ENCODE data around the gene HBD.

HBD gene

GRCh38 chr11:5231111-5231510 is 3.2 kb downstream of the HBD start:
- no peak for DNase-seq

GRCh38 chr11:5230266-5230665 is 4.0 kb downstream of the HBD start:
- no peak for DNase-seq

DNA sequence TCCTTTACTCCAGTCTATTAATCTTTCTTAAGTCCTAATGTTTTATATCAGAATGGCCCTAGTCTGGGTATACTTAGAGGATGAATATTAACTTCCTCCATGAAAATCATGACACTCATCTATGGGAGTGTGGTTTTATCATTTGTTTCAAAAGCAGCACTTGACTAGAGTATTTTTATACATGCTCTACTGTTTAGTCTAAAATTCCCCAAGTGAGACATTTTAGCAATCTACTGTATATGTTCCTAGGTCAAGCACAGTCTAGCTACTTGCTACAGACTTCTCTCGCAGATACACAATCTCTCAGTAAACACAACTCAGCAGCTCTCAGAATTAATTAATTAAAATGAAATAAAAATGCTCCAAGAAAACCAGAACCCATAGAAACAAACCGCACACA is 4.5 kb downstream of the HBD start:
- no peak for DNase-seq

DNA sequence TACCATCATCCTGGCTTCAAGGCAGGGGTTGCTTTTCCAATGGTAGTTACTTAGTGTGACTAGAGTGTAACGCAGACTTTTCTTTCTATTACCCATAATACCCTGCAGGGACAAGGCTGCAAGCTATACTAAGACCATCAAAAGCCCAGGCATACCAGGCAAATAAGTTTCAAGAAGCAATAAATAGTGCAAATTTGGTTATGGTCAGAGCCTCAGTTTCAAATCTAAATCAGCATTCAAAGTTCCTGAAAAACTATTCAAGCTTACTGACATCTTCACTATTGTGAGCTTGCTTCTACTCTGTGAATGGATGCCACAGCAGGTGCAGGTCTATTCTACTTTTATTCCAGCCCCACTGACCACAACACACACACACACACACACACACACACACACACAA is 4.9 kb downstream of the HBD start:
- no peak for DNase-seq

DNA sequence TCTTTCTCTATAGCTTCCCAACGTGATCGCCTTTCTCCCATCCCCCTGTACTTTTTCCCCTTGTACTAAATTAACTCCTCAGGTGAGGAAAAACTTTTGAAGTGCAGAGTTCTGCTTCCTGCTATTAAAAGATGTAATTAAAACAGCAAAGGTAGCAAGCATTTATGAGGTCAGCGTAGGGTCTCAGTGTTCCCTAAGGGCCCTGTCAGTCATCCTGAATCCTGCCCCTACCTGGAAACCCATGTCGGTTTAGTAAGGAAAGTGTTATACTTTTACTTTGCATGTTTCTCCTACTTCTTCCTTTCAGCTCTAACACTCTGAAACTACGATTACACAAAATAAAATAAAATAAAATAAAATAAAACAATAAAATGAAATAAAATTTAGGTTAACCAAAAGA is 6.2 kb downstream of the HBD start:
- DNase-seq, result no peak

GRCh38 chr11:5227681-5228080 is 6.6 kb downstream of the HBD start:
- DNase-seq, result no peak

DNA sequence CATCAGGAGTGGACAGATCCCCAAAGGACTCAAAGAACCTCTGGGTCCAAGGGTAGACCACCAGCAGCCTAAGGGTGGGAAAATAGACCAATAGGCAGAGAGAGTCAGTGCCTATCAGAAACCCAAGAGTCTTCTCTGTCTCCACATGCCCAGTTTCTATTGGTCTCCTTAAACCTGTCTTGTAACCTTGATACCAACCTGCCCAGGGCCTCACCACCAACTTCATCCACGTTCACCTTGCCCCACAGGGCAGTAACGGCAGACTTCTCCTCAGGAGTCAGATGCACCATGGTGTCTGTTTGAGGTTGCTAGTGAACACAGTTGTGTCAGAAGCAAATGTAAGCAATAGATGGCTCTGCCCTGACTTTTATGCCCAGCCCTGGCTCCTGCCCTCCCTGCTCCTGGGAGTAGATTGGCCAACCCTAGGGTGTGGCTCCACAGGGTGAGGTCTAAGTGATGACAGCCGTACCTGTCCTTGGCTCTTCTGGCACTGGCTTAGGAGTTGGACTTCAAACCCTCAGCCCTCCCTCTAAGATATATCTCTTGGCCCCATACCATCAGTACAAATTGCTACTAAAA is 7.5 kb downstream of the HBD start, which contains the start of gene HBB:
Gene HBB (minus strand): TSS at position 340 of the 579 bp plus-strand sequence. CDS start 50 bp downstream, at position 290.
- DNase-seq, result no peak

GRCh38 chr11:5225480-5225871 is 8.8 kb downstream of the HBD start:
- DNase-seq, result no peak

GRCh38 chr11:5224538-5225479 is 9.5 kb downstream of the HBD start:
- no peak for DNase-seq

DNA sequence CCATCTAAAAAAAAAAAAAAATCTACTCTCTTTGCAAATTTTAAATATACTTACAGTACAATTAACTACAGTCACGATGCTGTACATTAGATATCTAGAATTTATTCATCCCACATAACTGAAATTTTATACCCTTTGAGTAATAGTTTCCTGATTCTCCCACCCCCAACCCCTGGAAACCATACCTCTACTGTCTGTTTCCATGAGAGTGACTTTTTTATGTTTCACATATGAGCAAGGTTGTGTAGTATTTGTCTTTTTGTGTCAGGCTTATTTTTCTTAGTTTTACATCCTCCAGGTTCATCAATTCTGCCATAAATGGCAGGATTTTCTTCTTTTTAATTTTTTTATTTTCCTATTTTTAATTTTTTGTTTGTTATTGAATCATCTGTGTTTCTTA is 10.6 kb downstream of the HBD start:
- no peak for DNase-seq

- DNase-seq, result no peak
Observed at GRCh38 chr11:5223146-5223545, 11.1 kb downstream of the HBD start.

- DNase-seq, result no peak
Observed at GRCh38 chr11:5210376-5210885, 23.9 kb downstream of the HBD start.

DNA sequence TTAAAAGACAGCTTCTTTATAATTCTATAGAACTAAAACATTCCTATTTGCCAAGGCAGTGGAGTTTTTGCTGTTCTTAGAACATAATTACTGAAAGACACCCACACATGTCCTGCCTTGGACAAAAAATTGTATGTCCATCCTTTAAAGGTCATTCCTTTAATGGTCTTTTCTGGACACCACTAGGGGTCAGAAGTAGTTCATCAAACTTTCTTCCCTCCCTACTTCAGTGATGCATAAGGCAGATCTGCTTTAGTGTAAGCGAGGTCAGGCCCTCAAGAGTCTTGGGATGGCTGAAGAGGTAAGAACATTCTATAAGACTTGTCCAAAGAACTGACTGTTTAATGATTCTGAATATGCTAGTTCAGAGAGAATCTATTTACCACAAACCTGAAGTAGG is 29.5 kb downstream of the HBD start:
- DNase-seq, result peak; percentile 7

DNA sequence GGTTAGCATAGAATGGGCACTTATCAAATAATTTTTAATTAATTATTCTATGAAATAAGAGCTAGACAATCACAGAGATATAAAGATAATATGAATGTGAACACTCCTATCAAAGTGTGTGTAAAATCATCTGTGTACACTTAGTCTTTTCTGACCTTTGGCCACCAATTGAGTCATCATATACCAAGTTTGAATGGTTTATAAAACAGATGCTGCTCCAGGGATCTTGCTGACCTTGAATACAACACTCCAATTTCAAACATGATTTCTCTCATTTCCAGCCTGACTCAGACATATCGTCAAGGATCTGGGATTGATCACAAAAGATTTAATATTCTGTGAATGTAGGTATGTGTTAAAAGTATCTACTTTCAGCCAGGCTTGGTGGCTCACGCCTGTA is 30.9 kb downstream of the HBD start:
- DNase-seq, result no peak

GRCh38 chr11:5200582-5200981 is 33.7 kb downstream of the HBD start, which contains the start of gene OR51V1:
Gene OR51V1, minus strand, starts transcription at chr11:5200682. Its CDS starts 0 bp downstream, at chr11:5200682.
- DNase-seq, result no peak

GRCh38 chr11:5198285-5198684 is 36.0 kb downstream of the HBD start:
- DNase-seq, result no peak

- DNase-seq, result no peak
Observed at GRCh38 chr11:5197536-5197935, 36.7 kb downstream of the HBD start.

- DNase-seq, result no peak
Observed at GRCh38 chr11:5196731-5197130, 37.6 kb downstream of the HBD start.

- no peak for DNase-seq
Observed at GRCh38 chr11:5196067-5196466, 38.2 kb downstream of the HBD start.

GRCh38 chr11:5192738-5193137 is 41.5 kb downstream of the HBD start:
- DNase-seq, result no peak

DNA sequence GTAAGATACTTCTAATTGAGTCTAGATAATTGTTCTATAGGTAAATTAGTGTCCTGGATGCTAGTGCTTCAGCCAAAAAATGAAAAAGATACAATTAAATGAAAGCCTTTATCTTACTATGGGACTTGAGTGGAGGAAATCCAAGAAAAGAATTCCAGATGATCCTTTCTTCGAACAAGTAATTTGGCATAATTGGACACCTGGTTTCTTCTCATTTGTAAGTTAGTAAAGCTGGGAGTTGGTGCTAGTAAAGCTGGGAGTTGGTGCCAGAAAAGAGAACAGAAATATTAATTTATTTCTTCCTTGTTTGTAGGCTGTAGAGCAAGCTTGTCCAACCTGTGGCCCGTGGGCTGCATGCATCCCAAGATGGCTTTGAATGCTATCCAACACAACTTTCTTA is 46.1 kb downstream of the HBD start:
- no peak for DNase-seq
